GM03348 (cell line): ENCODE measurements around the gene TC2N.
"Not testable (repeated sequence)": the region's sequence is repeated elsewhere in the genome, so short reads cannot be mapped to it uniquely, and the experiment has no call there.

Experiments used
- DNase-seq: peaks from one replicate; pipeline ENCODE4 v3.0.0; 2012; ENCODE audit warnings: low spot score

TC2N gene

GRCh38 chr14:91889477-91890211 is 22.3 kb upstream of the TC2N start:
- DNase-seq = no peak

GRCh38 chr14:91888641-91889476 is 21.5 kb upstream of the TC2N start:
- no peak for DNase-seq

GRCh38 chr14:91886961-91887360 is 19.6 kb upstream of the TC2N start:
- DNase-seq = no peak

- no peak for DNase-seq
These were observed 18.5 kb upstream of the TC2N start for GRCh38 chr14:91885839-91886238.

GRCh38 chr14:91885113-91885712 is 17.9 kb upstream of the TC2N start:
- DNase-seq = no peak

DNA sequence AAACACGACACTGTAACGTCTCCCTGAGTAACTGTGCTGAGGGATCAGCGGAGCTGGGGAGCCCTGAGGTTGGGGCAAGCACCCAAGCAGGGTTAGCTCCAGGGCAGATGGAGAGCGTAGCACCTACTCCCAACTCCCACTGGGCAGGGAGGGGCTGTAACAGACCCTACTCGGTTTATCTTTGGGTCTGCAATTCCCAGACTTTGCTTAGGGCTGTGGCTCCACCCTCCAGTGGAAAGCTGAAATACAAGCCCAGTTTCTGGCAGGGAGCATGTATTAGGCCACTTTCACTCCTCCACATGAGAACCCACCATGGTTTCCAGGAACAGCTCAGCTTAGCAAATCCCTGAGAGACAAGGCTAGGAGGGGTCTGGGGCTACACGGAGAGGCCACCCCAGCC is 17.3 kb upstream of the TC2N start:
- no peak for DNase-seq

GRCh38 chr14:91883753-91884152 is 16.4 kb upstream of the TC2N start:
- no peak for DNase-seq

DNA sequence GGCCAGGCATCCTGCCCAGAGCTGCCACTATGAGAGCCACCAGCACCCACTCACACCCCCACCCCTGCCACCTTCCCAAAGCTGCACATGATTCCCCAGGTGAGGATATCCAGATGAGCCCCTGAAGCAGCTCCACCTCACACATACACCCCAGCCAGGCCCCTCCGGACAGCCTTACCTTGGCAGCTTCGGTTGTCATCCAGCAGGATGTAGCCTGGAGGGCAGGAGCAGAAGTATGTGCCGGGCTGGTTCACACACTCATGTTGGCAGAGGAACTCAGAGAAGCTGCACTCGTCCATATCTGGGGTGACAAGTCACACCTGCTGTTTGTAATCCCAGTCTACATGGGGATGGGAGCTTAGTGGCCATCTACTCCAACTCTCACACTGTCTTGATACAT is 15.4 kb upstream of the TC2N start:
- DNase-seq = no peak

- DNase-seq = no peak
These were observed 15.0 kb upstream of the TC2N start for GRCh38 chr14:91882369-91882768.

DNA sequence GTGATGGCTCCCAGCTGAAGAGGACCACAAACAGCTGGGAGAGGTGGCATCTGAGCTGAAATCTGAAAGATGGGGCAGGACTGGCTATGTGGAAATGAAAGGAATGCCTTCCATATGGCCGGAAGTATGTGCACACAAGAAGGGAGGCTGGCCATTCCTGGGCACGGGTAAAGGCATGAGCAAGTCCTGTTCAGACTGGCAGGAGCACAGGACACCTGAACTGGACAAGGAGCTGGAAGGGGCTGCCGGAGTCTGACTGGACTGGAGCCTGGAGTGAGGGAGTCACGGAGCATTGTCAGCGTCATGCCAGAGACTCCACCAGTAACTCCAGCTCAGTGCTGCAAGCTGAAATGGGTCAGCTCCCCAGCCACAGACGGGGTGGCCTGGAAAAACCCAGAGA is 11.9 kb upstream of the TC2N start:
- no peak for DNase-seq

GRCh38 chr14:91878274-91878673 is 10.9 kb upstream of the TC2N start:
- no peak for DNase-seq

- DNase-seq = no peak
These were observed 10.1 kb upstream of the TC2N start for GRCh38 chr14:91877376-91877915.

DNA sequence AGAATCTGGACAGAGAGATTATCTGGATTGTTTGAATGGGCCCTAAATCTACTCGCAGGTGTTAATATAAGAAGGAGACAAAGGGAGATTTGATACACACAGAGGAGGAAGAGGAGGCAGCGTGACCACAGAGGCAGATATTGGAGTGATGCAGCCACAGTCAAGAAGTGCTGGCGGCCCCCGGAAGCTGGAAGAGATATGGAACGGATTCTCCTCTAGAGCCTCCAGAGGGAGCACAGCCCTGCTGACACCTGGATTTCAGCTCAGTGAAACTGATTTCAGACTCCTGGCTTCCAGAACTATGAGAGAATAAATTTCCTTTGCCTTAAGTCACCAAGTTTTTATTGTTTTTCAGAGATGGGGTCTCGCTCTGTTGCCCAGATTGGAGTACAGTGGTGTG is 9.2 kb upstream of the TC2N start:
- no peak for DNase-seq

DNA sequence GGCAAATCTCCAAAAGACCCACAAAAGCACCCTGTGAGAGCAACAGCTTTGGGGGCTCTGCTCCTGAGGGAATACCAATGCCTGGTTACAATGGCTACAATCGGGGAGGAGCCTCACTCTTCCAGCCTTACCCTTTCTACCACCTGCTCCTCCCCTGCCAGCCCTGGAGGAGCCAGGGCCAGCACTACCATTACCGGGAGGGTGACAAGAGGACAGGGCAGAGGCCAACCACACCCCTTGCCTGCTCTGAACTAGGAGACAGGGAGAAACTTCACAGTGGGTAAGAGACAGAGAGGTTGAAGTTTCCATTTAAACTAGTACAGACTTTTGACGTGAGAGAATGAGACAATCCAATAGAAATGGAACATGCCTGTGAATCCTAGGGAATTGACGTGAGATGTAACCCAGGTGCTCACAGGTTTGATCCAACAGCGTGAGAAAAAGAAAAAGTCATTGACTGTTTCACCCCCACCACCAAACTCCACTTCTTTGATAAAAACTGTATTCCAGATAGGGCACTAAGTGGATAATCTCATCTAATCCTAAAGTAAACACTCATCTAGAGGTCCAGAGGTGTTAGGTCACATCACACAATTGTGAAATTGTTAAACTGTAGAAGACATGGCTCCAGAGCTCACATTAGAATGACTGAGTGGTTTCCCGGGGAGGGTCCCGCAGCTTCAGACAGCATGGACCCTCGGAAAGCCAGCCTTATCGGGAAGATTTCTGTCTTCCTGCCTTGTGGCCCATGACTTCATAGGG is 8.4 kb upstream of the TC2N start:
- no peak for DNase-seq

DNA sequence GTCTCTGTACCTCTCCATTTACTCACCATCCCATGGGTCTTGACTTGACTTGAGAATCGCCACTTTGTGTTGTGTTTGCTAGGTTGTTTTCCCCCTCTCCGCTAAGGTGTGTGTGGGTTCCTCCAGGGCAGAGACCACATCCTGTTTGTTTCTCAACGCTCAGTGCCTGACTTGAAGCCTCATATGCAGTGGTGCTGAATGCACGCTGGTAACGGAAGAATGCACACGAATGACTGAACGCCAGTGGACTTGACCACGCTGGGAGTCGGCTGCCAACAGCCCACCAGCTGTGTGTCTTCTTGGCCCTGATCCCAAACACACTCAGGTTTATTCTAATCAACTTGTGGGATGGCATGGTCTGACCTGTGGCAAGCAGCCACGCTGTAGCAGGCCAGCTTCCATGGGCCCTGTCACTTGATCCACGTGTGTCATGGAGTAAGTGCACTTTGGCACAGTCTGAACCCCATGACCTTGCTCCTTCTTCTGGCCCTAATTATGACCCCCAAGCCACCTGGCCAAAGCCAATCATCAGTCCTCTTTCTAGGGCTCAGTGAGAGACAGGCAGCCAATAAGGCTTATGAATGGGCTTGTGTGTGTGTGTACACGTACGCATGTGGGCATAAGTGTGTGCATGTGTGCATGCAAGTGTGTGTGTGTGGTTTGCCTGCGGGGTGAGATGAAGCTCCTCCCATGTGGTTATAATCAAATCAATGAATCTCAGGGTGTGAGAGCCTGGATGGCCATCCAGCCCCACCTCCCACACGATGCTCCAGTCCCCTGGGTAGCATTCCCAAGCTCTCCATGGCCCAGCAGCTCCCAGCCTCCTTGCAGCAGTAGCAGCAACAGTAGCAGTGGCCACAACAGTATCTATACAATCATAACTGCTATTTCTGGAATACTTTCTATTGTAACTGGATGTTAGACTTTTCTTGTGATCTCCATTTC is 6.4 kb upstream of the TC2N start:
- no peak for DNase-seq

DNA sequence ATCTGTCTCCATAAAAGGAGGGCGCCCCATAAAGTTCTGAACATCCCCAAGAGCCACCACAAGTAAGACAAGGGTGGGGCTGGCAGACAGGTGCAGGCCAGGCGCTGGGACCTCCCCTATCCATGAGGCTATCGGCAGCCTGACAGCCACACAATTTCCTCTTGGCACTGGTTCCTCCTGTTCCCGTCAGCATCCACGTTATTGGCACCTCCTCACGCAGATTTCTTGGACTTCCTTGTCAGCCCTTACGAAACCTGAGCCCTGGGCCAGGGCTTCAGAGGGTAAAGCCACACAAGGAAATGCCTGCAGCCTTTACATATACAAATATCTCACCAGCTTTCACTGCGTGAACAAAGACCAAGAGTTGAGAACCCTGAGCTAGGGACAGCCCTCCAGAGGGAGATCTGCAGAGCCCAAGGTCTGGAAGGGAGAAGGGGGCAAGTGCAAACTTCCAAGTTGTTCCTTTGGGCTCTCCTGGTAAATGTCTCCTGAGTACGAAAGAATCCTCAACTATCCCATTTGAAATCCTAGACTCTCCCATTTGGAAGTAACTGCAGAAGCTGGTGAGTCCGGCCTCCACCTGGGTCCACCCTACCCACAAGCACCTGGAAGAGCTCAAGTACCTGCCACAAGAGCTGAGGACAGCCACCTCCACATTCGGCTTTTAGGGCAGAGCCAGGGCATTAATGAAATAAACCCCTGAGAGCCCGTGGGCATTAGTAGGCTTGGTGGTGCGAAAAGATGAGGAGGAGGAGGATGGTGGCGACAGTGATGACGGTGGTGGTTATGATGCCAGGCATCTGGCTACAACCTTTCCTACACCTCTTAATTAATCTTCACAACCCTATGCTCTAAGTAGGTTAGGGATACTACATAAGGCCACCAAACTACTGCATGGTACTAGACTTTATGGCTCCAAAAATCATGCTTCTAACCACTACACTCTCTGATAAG is 5.5 kb upstream of the TC2N start:
- peak; percentile 35 for DNase-seq

GRCh38 chr14:91872011-91872501 is 4.7 kb upstream of the TC2N start:
- DNase-seq = no peak

DNA sequence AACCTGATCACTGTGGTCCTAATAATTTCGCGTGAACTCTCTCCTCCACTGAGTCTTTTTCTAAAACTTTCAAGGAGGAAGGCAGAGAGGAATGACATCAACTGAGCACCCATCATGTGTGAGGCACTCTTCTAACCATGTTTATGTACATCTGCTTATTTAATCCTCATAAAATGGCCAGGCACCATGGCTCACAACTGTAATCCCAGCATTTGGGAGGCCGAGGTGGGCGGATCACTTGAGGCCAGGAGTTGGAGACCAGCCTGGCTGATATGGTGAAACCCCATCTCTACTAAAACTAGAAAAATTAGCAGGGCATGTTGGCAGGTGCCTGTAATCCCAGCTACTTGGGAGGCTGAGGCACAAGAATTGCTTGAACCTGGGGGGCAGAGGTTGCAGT is 4.1 kb upstream of the TC2N start:
- not testable (repeated sequence) for DNase-seq

DNA sequence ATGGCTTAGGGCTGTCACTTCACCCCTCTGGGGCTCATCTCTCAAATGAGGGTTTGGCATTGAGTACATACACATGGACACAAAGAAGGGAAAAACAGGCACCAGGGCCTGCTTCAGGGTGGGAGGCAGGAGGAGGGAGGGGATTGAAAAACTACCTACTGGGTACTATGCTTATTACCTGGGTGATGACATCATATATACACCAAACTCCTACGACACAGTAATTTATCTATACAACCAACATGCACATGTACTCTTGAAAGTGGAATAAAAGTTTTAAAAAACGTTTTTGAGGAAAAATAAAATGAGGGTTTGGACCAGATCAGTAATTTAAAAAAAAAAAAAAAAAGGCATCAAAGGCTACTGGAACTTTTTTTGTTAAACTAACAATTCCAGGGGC is 3.6 kb upstream of the TC2N start:
- DNase-seq = no peak

- no peak for DNase-seq
These were observed 2.7 kb upstream of the TC2N start for GRCh38 chr14:91870001-91870400.
